GM21390 (cell line): ENCODE measurements around the gene SH3PXD2A.
"Not testable (repeated sequence)": the region's sequence is repeated elsewhere in the genome, so short reads cannot be mapped to it uniquely, and the experiment has no call there.

Source experiments
- ATAC-seq: cut with Tn5 transposase; IDR thresholded peaks from one replicate; pipeline ENCODE4 v1.9.1; 2021; ENCODE audit not compliant: unreplicated experiment

SH3PXD2A gene

DNA sequence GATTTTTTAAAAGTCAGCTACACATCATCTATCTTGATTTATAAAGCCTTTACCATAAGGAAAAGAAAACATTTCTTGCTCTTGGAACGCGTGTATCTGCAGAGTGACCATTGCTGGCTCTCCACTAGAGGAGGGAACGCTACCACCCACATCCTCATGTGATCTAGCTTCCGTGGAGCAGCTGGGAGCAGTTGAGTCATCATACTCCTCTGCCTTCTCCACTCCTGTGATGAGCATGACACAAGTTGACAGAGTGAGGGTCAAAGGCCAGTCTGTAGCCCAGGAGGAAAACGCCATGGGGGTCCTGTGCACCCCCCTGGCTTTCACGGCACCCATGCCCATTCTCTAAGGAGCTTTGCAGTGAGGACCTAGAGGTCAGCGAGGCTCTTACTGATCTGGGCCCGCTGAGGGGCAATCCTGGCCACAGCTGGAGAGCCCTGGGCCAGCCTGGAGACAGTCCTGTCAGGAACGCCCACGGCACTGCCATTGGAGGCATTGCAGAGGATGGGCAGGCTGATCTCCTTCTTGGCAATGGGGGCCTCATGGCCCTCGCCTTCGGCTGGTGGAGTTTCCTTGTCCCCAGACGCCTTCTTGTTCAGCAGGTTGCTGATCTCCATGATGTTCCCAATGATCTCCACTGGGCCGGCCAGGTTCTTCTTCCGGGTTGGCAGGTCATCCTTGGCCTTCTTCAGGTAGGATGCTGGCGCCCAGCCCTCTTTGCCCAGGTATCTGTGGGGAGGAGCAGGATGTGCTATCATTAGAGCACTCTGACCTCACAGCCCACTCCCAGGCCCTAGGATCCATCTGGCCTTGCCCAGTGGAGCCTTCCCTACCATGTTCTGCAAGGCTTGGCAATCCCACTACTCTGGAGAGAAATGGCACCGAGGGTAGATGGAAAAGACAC is 242.7 kb downstream of the SH3PXD2A start:
- no peak for ATAC-seq

DNA sequence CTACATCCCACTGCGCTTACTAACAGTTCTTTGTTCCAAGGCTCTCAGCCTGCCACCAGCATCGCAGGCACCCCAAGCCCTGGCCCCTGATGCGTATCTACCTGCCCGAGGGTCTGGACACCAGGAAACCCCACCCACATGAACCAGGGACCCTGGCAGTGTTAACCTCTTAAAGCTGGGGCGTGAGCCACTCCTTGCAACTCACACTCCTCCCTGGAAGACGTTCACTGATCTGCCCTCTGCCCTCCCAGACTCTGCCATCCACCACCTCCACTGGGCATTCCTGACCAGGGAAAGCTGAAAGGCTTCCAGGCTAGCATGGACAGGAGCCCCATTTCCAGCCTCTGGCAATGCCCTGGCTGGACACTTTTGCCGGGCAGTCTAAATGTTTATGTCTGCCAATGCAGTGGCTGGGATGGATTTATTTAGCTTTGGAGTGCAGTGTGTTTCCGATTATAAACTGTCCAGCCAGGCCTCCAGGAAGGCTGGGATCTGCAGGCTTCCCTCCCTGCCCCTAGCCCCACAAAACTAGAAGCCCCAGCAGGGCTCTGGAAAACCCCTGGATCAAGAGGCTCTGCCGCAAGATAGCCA is 244.4 kb downstream of the SH3PXD2A start:
- no peak for ATAC-seq

DNA sequence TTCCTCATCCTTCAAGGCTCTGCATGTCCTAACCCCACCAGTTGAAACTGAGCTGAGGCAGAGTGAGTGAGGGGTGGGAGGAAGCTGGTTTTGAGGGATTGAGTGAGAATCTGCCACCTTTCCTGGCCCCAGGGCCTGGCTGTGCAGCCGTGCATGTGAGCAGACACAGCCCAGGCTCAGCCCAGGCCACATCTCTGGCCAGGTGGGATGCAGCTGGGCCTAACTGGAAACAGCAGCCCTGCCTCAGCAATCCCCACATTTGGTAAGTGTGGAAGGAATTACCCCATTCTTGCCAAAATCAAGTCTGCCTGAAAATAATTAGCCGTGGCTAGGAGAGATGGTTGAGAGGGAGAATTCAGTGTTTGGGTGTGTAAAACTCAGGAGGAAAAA is 245.3 kb downstream of the SH3PXD2A start:
- no peak for ATAC-seq

GRCh38 chr10:103609231-103610082 is 245.9 kb downstream of the SH3PXD2A start:
- ATAC-seq: no peak

DNA sequence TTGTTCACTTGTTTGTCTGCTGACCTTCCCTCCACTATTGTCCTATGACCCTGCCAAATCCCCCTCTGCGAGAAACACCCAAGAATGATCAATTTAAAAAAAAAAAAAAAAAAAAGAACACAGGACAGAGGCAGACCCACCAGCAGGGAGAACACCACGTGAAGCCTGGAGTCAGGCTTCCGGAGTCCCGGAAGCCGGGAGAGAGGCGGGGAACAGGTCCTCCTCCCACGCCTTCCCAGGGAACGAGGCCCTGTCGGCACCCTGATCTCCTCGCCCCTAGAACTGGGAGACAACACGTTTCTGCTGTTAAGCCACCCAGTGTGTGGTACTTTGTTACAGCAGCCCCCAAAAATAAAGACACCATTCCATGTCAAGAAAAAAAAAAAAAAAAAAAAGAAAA is 247.3 kb downstream of the SH3PXD2A start:
- ATAC-seq: not testable (repeated sequence)

- not testable (repeated sequence) for ATAC-seq
Measured at GRCh38 chr10:103607051-103607450, 248.3 kb downstream of the SH3PXD2A start.

GRCh38 chr10:103606097-103606438 is 249.3 kb downstream of the SH3PXD2A start:
- ATAC-seq: not testable (repeated sequence)

- no peak for ATAC-seq
Measured at GRCh38 chr10:103605359-103606096, 249.8 kb downstream of the SH3PXD2A start.

- no peak for ATAC-seq
Measured at GRCh38 chr10:103603382-103603781, 252.0 kb downstream of the SH3PXD2A start.

- ATAC-seq: no peak
Measured at GRCh38 chr10:103602852-103603155, 252.6 kb downstream of the SH3PXD2A start.

DNA sequence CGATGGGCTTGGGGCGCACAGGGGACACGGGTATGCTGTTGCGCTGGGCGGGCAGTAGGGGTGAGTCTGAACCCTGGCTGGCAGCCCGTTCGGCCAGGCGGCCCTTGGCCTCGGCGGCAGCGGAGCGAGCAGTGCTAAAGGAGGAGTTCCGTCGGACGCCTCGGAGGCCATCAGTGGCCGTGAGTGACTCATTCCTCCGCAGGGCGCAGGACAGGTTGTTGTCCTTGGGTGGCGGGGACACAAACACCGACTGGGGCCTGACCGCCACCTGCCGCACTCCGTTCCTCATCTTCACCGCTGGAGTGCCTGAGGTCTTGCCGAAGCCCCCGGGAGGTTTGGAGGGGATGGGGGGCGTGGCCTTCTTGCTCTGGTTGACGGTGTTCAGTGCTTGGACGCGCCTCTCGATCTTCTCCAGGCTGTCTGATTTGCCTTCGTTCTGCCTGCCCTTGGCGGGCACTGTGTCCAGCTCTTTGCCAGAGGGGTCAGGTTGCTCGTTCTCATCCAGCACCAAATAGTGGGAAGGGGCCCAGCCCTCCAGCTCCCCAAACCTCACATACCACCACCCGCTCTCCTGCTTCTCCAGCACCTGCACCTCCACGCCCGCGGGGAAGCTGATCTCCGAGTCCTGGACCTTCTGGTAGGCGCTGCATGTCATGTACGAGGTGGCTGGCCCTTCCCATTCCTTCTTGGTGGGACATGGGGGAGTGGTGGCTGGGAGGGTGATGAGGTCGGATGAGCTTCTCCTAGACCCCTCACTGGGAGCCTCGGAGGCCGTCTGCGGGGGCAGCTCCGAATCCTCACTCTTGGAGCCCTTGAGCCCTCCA is 253.1 kb downstream of the SH3PXD2A start:
- no peak for ATAC-seq

DNA sequence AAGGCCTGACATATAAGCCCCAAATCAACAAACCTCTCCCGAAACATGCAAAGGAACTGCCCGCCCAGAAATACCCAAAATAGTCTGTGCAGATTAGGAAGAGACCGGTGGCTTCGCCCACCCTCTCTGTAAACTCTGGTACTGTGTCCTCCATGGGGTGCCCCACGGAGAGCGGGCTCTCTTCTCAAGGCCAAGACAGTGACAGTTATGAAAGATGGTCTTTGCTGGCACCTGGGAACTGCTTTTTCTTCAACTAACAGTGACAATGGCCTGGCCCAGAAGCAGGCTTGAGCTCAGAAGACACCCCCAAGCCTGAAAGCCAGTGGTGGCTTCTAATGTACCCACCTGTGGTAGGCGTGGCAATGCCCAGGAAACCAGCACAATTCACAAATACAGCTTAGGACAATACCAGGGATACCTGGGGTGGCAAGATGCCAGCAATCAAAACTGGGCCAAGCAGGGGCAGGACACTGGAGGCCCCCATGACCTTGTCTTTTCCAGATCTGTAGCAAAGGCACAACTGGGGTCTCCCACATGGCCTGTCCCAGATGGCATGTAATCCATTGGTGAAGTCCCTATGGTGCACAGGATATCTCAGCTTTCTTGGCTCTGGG is 254.3 kb downstream of the SH3PXD2A start:
- no peak for ATAC-seq

DNA sequence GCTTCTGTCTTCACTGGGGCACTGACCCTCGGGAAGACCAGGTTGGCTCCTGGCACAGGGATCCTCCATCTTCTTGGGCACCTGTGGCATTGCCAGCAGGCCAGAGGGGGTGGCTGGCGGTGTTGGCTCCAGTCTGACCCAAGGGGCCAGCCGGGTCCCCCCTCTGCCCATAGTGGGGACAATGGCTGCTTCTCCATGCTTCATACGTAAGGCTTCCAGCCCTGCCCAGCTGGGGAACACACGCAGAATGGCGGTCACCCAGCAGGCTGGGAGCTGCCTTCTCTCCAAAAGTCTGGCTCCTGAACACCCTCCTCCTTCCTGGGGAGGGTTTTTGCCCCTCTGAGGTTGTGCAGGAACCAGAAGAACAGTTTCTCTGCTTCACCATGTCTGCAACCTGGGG is 255.1 kb downstream of the SH3PXD2A start:
- ATAC-seq: no peak

DNA sequence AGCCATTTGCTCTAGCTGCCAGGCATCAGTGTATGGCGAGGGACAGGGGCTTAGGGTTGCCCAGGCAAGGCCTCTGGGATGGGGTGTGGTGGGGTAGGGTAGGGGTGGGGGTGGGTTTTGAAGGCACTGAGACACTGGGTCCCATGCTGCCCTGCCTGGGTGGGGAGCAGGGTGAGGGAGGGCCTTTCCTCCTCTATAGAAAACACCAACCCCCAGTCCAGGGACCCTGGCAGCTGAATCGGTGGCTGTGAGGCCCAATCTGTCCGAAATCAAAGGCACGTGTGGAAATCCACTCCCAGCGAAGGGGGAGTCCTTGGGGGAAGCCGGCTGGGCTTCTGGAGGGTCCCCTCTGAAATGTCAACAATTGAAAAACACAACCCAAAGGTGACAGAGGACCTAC is 255.5 kb downstream of the SH3PXD2A start:
- no peak for ATAC-seq

DNA sequence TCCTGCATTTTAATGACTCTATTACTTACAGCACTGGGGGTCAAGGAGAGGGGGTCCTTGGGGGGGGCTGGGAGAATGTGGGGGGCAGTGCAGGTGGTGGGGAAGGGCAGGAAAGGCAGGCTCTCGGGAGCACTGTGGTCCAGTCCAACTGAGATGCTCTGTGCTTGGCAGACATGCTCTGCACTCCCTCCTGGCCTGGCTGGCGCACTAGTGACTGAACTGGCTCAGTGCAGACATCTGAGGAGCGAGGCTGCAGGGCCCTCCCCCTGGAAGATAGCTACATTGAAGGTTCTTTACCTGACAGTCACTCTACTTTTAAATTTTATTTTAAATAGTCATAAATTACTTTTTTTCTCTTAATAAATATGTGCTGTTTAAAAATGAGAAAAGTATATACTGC is 256.2 kb downstream of the SH3PXD2A start:
- ATAC-seq: no peak

GRCh38 chr10:103598654-103599115 is 256.7 kb downstream of the SH3PXD2A start:
- ATAC-seq: no peak

DNA sequence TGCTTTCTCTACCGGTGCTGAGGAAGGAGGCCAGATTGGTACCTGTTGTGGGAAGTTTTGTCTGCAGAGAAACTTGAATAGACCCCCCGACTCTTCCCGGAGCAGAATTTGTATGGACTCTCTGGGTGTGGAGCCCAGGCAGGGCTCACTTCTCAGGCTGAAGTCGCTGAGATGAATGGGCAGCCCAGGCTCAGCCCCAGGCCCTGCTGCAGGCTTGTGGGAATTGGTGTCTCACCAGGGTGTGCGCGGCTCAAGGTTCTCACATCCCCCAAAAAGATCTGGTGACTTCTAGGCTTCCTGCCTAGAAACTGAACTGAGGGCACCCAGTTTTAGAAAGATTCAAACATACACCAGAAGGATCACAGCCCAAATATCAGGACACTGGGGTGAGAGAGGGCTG is 258.4 kb downstream of the SH3PXD2A start:
- ATAC-seq: no peak

DNA sequence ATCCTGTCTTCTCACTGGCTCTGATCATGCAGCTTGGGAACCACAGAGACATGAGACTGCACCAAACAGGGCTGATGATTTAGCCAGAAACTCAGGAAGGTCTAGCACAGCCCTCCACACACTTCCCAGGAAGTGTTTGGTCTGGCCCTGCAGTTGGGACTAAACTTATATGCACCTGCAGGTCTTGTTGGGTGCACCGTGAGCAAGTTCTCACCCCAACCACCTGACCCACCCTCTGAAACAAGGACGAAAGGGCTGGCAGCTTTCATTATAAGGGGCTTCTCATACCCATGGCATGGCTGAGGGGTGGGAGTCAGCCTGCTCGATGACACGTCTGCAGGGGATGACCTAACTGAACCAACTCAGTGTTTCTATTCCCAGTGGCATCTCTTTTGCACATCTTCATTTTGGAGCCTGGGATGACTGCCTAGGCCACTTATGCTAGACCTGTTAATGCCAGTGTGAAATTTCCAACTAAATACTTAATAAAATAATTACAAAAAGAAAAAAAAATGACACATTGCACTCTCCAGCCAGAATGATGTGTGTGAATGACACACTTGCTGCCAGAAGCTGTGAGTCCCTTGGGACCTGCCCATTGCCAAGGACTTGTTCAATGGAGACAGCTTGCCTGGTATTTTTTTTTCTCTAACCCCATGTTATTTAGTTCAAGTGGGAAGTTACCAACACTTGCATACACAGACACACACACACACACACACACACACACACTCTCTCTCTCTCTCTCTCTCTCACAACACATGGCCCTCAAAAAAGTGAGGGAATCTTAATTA is 259.2 kb downstream of the SH3PXD2A start:
- no peak for ATAC-seq

- no peak for ATAC-seq
Measured at GRCh38 chr10:103593022-103593570, 262.3 kb downstream of the SH3PXD2A start.
